H54 (cell line): ENCODE measurements around the gene KIAA0319L.

ENCODE experiments used
- DNase-seq: peaks from one replicate; pipeline ENCODE4 v3.0.0; 2011; ENCODE audit warnings: low spot score, mixed read lengths; ENCODE audit not compliant: insufficient read length
- FAIRE-seq: peaks from 3 replicates; lab custom pipeline; 2011; peaks lifted over from hg19 to GRCh38; lab: Jason Lieb, UNC
- POLR2A ChIP-seq: IDR thresholded peaks from 2 replicates; pipeline ENCODE4 v1.6.1; 2011; ENCODE audit warnings: low read depth, mild to moderate bottlenecking, low read length

KIAA0319L gene

DNA sequence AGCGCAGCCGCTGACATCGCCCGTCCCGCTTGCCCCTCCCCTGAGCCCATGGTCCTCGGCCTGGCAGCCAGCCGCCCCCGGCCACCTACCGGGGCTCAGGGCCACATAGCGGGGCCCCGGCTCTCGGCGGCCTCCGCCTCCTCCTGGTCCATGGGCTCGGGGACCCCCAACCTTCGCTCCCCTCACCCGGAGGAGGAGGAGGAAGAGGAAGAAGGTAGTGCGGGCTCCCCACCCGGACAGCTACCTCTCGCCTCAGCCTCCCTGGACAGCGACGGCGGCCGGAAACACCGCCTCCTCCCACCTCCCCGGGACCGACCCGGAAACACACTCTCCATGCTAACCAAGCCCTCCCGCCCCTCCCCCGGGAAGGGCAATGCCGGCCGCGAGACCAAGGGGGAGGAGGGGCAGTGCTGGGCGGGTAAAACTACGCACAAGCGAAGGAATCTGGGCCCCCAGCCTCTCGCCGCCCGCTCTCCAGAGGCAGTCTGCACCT is at the start of gene KIAA0319L:
KIAA0319L (minus strand) TSS at position 286 of the 493 bp plus-strand sequence. CDS start 2,912 bp downstream, outside the sequence.
- DNase-seq: peak; percentile 77
- TF ChIP-seq POLR2A: peak; percentile 75
- FAIRE-seq: no peak

DNA sequence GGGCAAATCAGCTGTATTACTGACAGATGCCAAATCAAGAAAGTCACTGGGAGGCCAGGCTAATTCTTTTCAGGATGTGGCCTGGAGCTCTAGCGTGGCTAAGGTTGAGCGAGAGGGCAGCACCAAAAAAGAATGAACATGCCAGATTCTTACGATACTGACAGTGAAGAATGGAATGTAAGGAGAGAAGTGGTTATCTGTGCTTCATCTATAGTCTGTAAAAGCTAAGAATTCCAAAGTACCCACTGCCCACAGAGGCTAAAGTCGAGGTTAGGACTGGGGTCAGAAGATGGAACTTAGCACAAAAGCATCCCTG is 48.6 kb upstream of the KIAA0319L start:
- no peak for FAIRE-seq
- DNase-seq: no peak
- TF ChIP-seq POLR2A: no peak

DNA sequence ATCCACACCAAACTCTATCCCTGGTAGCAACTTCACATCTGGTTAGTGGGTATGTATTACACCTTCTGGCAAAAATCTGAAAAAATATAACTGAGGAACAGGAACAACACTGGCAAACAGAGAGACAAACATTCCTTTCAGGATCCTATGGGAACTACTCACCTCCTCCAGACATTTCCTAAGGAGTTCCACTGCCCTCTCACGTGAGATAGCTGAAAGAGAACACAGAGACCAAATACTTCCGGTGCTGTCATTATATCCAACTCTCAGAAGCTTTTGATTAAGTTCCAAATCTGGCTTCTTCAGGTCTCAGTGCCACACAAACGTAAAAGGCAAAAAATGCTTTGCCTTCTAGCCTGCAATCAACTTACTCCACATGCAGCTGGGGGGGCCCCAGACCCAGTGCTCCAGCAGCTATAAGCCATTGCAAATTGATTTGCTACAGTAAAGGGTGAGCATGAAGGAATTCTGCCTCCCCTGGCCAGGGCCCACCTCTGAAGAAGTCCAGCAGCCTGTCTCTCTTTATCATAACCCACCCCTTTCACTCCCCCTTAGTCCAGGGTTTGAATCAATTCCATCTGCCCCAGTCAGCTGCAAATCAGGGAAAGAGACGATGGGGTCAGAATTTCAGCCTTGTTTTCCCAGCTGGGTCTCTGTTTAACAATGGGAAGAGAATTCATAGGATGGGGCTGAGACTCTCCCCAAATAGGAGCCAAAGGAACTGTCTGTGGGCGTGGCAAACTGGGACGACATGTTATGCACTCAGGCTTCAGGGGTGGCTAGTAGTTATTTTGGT is 48.1 kb upstream of the KIAA0319L start:
- TF ChIP-seq POLR2A: no peak
- DNase-seq: no peak
- no peak for FAIRE-seq

DNA sequence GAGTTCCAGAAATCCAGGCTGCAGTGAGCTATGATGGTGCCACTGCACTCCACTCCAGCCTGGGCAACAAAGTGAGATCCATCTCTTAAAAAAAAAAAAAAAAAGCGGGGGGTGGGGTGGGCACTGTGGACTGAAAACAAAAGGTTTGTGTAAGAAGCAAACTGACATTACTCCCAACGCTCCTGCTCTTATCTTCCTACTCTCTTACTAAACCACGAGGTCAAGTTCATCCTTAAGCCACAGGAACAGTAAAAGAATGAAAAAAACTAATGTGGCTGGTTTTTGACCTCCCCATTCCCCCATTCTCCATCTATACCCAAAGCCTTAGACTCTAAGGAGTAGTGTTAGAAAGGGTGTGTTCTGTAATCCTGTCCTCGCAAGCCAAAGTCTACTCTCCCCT is 46.7 kb upstream of the KIAA0319L start:
- no peak for FAIRE-seq
- no peak for TF ChIP-seq POLR2A
- no peak for DNase-seq

DNA sequence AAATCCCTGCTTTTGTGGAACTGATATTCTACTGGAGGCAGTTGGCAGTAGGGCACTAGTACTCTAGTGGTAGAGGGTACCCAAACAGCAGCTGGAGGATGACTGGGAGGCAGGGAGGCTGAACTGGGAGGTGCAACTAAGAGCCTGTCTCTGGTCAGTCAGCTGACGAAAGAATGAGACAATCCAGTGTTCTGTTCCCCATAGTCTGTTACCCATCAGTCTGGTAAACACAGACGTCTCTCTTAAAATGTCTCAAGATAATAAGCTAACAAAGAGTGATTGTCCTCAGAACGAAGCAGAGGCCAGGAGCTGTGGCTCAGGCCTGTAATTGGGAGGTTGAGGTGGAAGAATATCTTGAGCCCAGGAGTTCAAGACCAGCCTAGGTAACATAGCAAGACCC is 46.3 kb upstream of the KIAA0319L start:
- no peak for FAIRE-seq
- DNase-seq: no peak
- no peak for TF ChIP-seq POLR2A

DNA sequence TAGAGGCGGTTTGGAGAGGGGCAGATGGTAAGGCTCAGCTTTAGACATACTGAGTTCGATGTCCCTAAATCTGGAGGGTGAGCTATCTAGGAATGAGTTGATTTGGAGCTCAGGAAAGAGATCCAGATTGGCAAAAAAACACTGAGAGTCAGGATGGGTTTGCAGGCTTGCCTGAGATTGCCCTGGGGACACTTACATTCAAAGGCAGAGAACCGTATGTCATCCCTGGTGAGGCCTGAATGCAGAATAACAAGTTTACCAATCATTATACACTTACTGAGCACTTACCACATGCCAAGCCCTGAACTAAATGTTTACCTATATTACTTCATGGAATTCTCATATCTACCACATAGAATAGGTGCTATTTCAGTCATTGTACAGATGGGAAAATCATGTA is 43.4 kb upstream of the KIAA0319L start:
- no peak for TF ChIP-seq POLR2A
- DNase-seq: no peak
- no peak for FAIRE-seq

DNA sequence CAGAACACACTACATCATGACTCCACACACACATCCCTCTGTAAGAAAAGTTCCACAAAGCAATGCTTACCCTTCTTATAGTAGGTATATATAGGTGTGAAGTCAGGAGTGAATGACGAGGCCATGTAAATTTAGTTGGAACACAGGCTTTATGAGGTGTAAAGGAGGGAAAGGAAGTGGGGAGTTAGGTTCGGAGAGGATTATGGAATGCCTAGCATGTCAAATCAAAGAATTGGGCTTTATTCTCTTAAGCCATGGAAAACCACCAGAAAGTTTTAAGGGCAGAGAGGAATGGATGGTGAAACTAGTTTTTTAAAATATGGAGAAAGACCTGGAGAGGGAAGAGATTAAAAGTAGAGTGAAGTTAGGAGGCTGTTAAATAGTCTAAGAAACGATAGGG is 42.2 kb upstream of the KIAA0319L start:
- no peak for DNase-seq
- no peak for TF ChIP-seq POLR2A
- no peak for FAIRE-seq

DNA sequence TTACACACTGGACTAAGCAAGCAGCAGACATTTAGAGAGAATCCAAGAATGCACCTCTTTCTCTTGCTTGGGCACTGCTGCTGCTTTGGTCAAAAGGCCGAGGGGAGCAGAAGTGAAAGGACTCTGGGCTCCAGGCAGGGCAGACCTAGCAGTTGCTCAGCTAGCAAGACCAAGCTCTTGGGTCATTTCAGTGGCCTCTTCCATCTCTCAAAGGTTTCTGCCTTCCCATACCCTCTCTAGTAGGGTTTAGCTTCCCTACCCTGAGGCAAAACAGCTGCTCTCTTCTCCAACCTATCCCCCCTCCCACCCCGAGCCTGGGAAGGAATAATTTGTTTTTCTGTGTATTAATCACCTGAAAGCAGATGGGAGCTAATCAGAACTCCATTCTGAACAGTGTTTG is 41.7 kb upstream of the KIAA0319L start:
- DNase-seq: no peak
- TF ChIP-seq POLR2A: no peak
- FAIRE-seq: no peak

DNA sequence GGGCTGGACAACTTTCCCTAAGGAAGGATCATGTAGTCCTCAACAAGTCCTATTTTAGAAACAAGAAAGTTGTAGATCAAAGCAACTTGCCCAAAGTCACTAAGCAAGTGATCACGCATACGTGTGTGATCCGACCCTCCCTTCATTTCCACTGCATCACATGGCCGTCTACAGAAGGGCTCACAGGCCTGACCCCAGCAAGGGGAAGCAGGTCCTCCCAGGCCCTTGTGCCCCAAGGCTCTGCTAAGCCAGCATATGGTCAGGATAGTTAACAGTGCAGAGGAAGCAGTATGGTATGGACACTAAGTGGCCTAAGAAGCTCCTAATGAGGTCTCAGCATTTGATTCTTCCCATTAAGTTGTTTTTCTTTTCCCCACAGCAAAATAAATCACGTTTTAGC is 40.7 kb upstream of the KIAA0319L start:
- FAIRE-seq: no peak
- no peak for DNase-seq
- TF ChIP-seq POLR2A: no peak

DNA sequence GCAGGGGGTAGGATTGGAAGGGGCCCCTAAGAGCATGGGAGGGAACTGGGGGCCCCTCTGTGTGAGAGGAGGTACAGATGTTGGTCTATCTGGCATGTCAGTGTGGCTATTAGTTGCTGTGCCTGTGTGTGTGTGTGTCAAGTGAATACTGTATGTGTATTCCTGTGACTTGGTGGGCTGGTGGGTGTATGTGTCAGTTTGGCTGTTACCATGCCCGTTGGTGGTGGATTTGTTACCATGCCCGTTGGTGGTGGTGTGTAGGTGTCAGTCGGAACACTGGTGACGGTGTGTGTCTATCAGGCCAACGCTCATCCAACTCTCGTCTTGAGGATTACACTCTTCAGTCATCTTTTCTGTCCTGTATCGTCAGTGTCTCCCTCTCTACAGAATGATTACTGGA is 38.5 kb upstream of the KIAA0319L start:
- DNase-seq (no peak), FAIRE-seq (no peak)
- no peak for TF ChIP-seq POLR2A

DNA sequence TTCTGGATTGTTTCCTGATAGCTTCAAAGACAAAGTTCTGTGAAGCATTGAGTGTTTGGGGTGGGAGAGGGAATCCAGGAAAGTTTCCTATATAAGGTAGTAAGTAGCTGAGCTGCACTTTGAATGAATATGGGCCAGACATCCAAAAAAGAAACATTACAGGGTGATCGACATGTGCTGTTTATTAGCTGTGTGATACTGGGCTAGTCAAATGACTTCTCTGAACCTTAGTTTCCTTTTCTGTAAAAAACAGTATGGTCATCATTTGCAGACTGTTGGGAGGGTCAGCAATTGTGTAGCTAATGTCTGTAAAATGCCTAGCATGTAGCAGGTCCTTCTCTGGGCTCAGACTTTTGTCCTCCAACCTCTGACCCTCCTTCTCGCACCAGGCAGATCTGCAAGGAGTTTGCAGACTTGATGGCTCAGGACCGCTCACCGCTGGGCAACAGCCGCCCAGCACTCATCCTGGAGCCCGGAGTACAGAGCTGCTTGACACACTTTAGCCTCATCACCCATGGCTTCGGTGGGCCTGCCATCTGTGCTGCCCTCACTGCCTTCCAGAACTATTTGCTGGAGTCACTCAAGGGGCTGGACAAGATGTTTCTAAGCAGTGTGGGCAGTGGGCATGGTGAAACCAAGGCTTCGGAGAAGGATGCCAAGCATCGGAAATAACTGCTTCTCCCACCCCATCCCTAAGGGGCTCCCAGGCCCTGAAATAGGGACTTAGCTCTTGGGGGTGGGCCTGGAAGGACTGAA is 37.0 kb upstream of the KIAA0319L start:
- DNase-seq: no peak
- no peak for TF ChIP-seq POLR2A
- FAIRE-seq: no peak

DNA sequence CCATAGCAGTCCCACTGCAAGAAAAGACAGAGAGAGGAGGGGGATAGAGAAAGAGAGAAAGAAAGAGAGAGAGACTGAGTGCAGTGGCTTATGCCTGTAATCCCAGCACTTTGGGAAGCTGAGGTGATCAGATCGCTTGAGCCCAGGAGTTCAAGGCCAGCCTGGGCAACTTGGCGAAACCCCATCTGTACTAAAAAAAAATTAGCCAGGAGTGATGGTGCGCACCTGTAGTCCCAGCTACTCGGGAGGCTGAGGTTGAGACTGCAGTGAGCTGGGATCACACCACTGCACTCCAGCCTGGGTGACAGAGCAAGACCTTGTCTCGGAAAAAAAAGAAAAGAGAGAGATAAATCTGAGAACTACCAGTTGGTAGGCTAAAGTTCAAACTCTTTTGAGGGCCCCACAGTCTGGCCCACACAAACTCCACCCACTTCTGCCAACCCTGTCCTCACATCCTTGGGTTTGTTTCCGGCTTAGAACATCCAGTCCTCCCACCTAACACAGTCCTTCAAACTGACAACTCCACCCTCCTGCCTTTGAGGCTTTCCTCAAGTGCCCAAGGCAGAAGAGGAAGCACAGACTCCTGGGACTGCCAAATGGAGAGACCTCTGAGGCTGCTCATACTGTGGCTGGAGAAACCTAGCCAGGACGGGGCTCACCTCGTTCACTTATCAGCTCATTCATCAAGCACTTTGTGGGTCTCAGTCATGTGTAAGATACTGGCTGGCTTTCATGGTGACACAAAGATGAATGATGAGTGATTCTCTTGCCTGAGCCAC is 36.0 kb upstream of the KIAA0319L start:
- DNase-seq (no peak), FAIRE-seq (no peak)
- no peak for TF ChIP-seq POLR2A

DNA sequence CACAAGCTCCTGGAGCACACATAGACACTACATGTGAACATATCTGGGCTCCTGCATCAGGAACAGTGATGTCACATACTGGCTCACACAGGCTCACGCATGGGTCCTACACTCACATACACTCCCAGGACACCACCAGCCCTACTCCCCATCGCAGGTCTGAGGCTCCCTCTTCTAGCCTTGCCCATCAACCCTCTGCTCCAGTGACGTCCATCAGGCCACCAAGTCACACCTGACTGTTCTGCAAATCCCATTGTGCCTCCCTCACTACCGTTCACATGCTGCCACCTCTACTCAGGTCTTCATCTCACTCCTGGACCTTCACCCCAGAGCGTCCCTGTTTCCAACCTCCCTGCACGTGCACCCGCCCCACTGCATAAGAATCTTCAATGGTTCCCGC is 34.0 kb upstream of the KIAA0319L start:
- no peak for TF ChIP-seq POLR2A
- DNase-seq: no peak
- FAIRE-seq: no peak

DNA sequence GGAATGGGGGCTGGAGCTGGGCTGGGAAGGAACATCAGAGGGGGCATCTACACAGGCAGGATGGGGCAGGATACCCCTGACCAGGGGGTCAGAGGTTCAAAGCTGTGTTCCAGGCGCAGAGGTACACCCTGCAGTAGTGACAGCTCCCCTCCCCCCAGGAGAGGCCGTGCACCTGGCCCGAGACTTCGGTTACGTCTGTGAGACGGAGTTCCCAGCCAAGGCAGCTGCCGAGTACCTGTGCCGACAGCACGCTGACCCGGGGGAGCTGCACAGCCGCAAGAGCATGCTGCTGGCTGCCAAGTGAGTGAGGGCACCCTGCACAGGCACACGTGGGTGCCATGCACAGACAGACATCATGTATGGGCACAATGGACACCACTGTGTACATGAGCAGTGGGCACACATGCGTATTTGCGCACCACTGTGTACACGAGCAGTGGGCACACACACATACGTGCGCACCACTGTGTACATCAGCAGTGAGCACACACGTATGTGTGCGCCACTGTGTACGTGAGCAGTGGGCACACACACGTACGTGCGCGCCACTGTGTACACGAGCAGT is 33.4 kb upstream of the KIAA0319L start:
- no peak for TF ChIP-seq POLR2A
- no peak for FAIRE-seq
- no peak for DNase-seq
